H9 (cell line): ENCODE results near the gene KIF16B. TPM values are rescaled to one million over a fixed set of nuclear protein-coding genes. Genes with fewer than 3 reads are reported as not detected.

Experiments used
- DNase-seq: peaks from one replicate; pipeline ENCODE4 v3.0.0-alpha.2; 2017
- H2AFZ ChIP-seq: one replicate; pipeline ENCODE4 v1.6.1; 2013; ENCODE audit warnings: mild to moderate bottlenecking, low read length, control low read depth, moderate library complexity
- H2AK5ac ChIP-seq: 2 replicates; pipeline ENCODE4 v1.6.1; 2013; ENCODE audit warnings: low read length, control low read depth, mixed read lengths; ENCODE audit not compliant: insufficient read length
- H2BK120ac ChIP-seq: one replicate; pipeline ENCODE4 v1.6.1; 2013; ENCODE audit warnings: low read depth, mild to moderate bottlenecking, low read length, control low read depth, inconsistent platforms; ENCODE audit not compliant: poor library complexity, severe bottlenecking
- H2BK12ac ChIP-seq: 2 replicates; pipeline ENCODE4 v1.6.1; 2013; ENCODE audit warnings: low read length, control low read depth, mixed read lengths, low read depth; ENCODE audit not compliant: insufficient read length
- H2BK15ac ChIP-seq: 2 replicates; pipeline ENCODE4 v1.6.1; 2013; ENCODE audit warnings: low read depth, low read length, control low read depth
- H2BK20ac ChIP-seq: one replicate; pipeline ENCODE4 v1.6.1; 2013; ENCODE audit warnings: low read depth, mild to moderate bottlenecking, low read length, control low read depth, inconsistent platforms; ENCODE audit not compliant: poor library complexity, severe bottlenecking
- H2BK5ac ChIP-seq: 2 replicates; pipeline ENCODE4 v1.6.1; 2013; ENCODE audit warnings: low read length, control low read depth, mixed read lengths; ENCODE audit not compliant: insufficient read length
- H3K14ac ChIP-seq: 2 replicates; pipeline ENCODE4 v1.6.1; 2013; ENCODE audit warnings: low read length, control low read depth; ENCODE audit not compliant: insufficient read depth
- H3K18ac ChIP-seq: 2 replicates; pipeline ENCODE4 v1.6.1; 2013; ENCODE audit warnings: low read depth, mild to moderate bottlenecking, mixed read lengths, low read length, control low read depth; ENCODE audit not compliant: insufficient read length
- H3K23ac ChIP-seq: 2 replicates; pipeline ENCODE4 v1.6.1; 2013; ENCODE audit warnings: low read length, control low read depth, mixed read lengths, low read depth; ENCODE audit not compliant: insufficient read length
- H3K23me2 ChIP-seq: 2 replicates; pipeline ENCODE4 v1.6.1; 2013; ENCODE audit warnings: low read depth, mild to moderate bottlenecking, mixed read lengths, low read length, control low read depth; ENCODE audit not compliant: insufficient read length, poor library complexity, severe bottlenecking
- H3K27ac ChIP-seq: 2 replicates; pipeline ENCODE4 v1.5.1; 2013; ENCODE audit warnings: low read length, control low read depth, mixed read lengths, low read depth; ENCODE audit not compliant: insufficient read length
- H3K27me3 ChIP-seq: 2 replicates; pipeline ENCODE4 v1.6.1; 2013; ENCODE audit warnings: low read length, control low read depth, inconsistent platforms; ENCODE audit not compliant: insufficient read depth
- H3K4ac ChIP-seq: 2 replicates; pipeline ENCODE4 v1.6.1; 2013; ENCODE audit warnings: low read depth, mild to moderate bottlenecking, control low read depth, inconsistent platforms, low read length, moderate library complexity
- H3K4me1 ChIP-seq: 2 replicates; pipeline ENCODE4 v1.6.1; 2013; ENCODE audit warnings: low read length, control low read depth, inconsistent platforms; ENCODE audit not compliant: insufficient read depth
- H3K4me2 ChIP-seq: 2 replicates; pipeline ENCODE4 v1.6.1; 2013; ENCODE audit warnings: low read length, control low read depth, mixed read lengths; ENCODE audit not compliant: insufficient read length, insufficient read depth
- H3K56ac ChIP-seq: 2 replicates; pipeline ENCODE4 v1.6.1; 2013; ENCODE audit warnings: low read depth, mild to moderate bottlenecking, mixed read lengths, low read length, control low read depth; ENCODE audit not compliant: insufficient read length
- H3K79me1 ChIP-seq: 2 replicates; pipeline ENCODE4 v1.6.1; 2013; ENCODE audit warnings: low read depth, mild to moderate bottlenecking, moderate library complexity, low read length, control low read depth, inconsistent platforms; ENCODE audit not compliant: insufficient read depth, poor library complexity, severe bottlenecking
- H3K79me2 ChIP-seq: 2 replicates; pipeline ENCODE4 v1.6.1; 2013; ENCODE audit warnings: low read length, control low read depth, inconsistent platforms; ENCODE audit not compliant: insufficient read depth
- H3K9ac ChIP-seq: 2 replicates; pipeline ENCODE4 v1.6.1; 2013; ENCODE audit warnings: low read length, control low read depth, mixed read lengths; ENCODE audit not compliant: insufficient read length; ENCODE audit errors: extremely low read depth
- H3K9me3 ChIP-seq: one replicate; pipeline ENCODE4 v1.6.1; 2013; ENCODE audit warnings: low read depth, low read length, inconsistent platforms; ENCODE audit not compliant: control insufficient read depth
- H3T11ph ChIP-seq: one replicate; pipeline ENCODE4 v1.6.1; 2013; ENCODE audit warnings: mild to moderate bottlenecking, low read length, control low read depth, inconsistent platforms
- H4K20me1 ChIP-seq: one replicate; pipeline ENCODE4 v1.6.1; 2013; ENCODE audit not compliant: control insufficient read depth, insufficient read length, insufficient read depth
- H4K5ac ChIP-seq: 2 replicates; pipeline ENCODE4 v1.6.1; 2013; ENCODE audit warnings: low read depth, mild to moderate bottlenecking, mixed read lengths, low read length, control low read depth; ENCODE audit not compliant: insufficient read length
- H4K8ac ChIP-seq: replicated peaks from 2 replicates; pipeline ENCODE4 v1.6.1; 2013; ENCODE audit warnings: low read length, control low read depth, mixed read lengths, low read depth; ENCODE audit not compliant: insufficient read length
- H4K91ac ChIP-seq: 2 replicates; pipeline ENCODE4 v1.6.1; 2013; ENCODE audit warnings: low read depth, mild to moderate bottlenecking, moderate library complexity, mixed read lengths, low read length, control low read depth; ENCODE audit not compliant: insufficient read length
- H3K27ac Mint-ChIP-seq, 3 experiments: 2 replicates in 2 of 3; 3 replicates in 1 of 3; pipeline ENCODE4 v1.8.0; 2020 to 2021; ENCODE audit warnings: mixed read lengths in 3 of 3, mild to moderate bottlenecking in 1 of 3, moderate library complexity in 1 of 3
- H3K27me3 Mint-ChIP-seq: 2 replicates; pipeline ENCODE4 v1.8.0; 2021; ENCODE audit warnings: low read depth, mild to moderate bottlenecking, moderate library complexity, mixed read lengths
- H3K36me3 Mint-ChIP-seq, 3 experiments: 2 replicates in 2 of 3; 3 replicates in 1 of 3; pipeline ENCODE4 v1.8.0; 2020 to 2021; ENCODE audit warnings: low read depth in 3 of 3, mixed read lengths in 3 of 3; ENCODE audit not compliant: insufficient read depth in 1 of 3
- H3K4me1 Mint-ChIP-seq, 2 experiments: 2 replicates each; pipeline ENCODE4 v1.8.0; 2020; ENCODE audit warnings: mixed read lengths in 2 of 2
- H3K4me3 Mint-ChIP-seq, 2 experiments: 2 replicates in 1 of 2; 3 replicates in 1 of 2; pipeline ENCODE4 v1.8.0; 2020 to 2021; ENCODE audit warnings: mild to moderate bottlenecking in 2 of 2, mixed read lengths in 2 of 2, moderate library complexity in 1 of 2
- H3K9me3 Mint-ChIP-seq, 2 experiments: 2 replicates in 1 of 2; 3 replicates in 1 of 2; pipeline ENCODE4 v1.8.0; 2020; ENCODE audit warnings: mild to moderate bottlenecking in 2 of 2, mixed read lengths in 2 of 2, moderate library complexity in 1 of 2
- WGBS: extraction: QIAGEN DNeasy Blood & Tissue Kit; methylation state at CpG from one replicate; pipeline ENCODE4 v1.1.7; 2013; ENCODE audit warnings: missing lambda C conversion rate, low lambda C conversion rate, mixed read lengths; ENCODE audit not compliant: insufficient read length; ENCODE audit errors: extremely low coverage; 5-methylcytosine and 5-hydroxymethylcytosine counted together
- total RNA-seq: library from RNA; stranded (reverse); gene quantifications from 2 replicates; pipeline ENCODE4 v1.2.1, GENCODE V29; 2021
- TF ChIP-seq, protein P1 (sequence below): fragments of 200-600 bp; sonication (generic); conservative IDR thresholded peaks from 3 replicates; pipeline ENCODE4 v1.8.0; 2021; ENCODE audit warnings: antibody characterized with exemption, mild to moderate bottlenecking

KIF16B gene
- total RNA-seq, 1 experiment from 2014 or later, result 7.4 TPM

DNA sequence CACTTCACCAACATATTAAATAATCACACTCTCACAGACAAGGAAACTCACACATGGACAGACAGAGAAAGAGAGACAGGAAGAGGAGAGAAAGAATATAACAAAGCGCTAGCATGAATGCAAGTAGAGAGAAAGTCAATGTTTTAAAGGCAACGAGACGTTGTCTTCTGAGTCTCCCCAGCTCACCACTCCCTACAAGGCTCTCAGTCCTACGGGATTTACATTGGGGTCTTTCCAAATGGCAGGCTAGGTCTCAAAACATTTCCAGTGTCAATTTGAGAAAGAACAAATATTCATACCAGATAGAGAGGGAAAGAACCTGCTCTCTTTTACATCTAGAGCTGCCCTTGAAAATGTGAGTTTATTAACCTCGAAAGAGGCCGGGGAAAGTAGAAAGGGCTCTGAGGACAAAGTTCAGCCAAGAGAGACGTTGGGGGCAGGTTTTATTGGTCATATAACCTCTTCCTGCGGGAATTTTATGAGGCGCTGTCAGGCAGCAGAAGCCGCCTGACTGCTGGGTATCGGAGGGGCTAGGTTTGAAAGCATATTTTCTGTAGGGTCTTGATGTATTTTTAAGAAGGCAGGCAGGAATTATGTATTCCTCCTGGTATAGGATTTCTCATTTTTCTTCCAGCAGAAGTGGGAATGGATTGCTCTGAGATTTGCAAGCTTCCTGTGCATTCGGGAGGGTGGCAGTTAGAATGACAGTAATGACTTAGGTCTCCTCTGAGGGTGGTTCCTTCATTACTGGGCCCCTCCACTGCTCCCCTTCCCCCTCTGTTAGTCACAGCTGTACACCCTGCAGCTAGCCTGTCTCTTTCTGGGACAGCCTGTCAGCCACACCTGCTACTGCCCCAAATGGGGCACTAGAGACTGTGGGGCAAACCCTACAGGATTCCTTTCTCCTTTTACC lies 34.4 kb upstream of the KIF16B start:
- no peak overlapping the region for H3K27ac ChIP-seq
- H3T11ph ChIP-seq, result no peak overlapping the region
- no CpG with 5 or more reads among the region's 12 CpGs for WGBS
- TF ChIP-seq, protein P1, sequence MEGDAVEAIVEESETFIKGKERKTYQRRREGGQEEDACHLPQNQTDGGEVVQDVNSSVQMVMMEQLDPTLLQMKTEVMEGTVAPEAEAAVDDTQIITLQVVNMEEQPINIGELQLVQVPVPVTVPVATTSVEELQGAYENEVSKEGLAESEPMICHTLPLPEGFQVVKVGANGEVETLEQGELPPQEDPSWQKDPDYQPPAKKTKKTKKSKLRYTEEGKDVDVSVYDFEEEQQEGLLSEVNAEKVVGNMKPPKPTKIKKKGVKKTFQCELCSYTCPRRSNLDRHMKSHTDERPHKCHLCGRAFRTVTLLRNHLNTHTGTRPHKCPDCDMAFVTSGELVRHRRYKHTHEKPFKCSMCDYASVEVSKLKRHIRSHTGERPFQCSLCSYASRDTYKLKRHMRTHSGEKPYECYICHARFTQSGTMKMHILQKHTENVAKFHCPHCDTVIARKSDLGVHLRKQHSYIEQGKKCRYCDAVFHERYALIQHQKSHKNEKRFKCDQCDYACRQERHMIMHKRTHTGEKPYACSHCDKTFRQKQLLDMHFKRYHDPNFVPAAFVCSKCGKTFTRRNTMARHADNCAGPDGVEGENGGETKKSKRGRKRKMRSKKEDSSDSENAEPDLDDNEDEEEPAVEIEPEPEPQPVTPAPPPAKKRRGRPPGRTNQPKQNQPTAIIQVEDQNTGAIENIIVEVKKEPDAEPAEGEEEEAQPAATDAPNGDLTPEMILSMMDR, result no peak
- no peaks in the 10 kb centered on the region for H3K36me3 Mint-ChIP-seq
- no peak overlapping the region for H2AFZ ChIP-seq
- no peak overlapping the region for H2AK5ac ChIP-seq
- no peak overlapping the region for H3K4me3 Mint-ChIP-seq
- no peaks in the 10 kb centered on the region for H3K79me1 ChIP-seq
- H3K9ac ChIP-seq, result no peak overlapping the region
- H3K9me3 ChIP-seq, result no peaks in the 10 kb centered on the region
- no peaks in the 10 kb centered on the region for H3K79me2 ChIP-seq
- no peaks in the 10 kb centered on the region for H3K4me1 ChIP-seq
- peaks cover 4% of the 10 kb centered on the region; the same call in 1 of the 2 replicates for H3K27me3 Mint-ChIP-seq
- H3K14ac ChIP-seq, result no peak overlapping the region
- no peak overlapping the region for H2BK12ac ChIP-seq
- H4K8ac ChIP-seq, result no peak overlapping the region
- DNase-seq, result no peak
- H3K4me1 Mint-ChIP-seq, result no peaks in the 10 kb centered on the region
- no peak overlapping the region for H2BK20ac ChIP-seq
- no peak overlapping the region for H2BK120ac ChIP-seq
- no peak overlapping the region for H3K23ac ChIP-seq
- H3K18ac ChIP-seq, result no peak overlapping the region
- no peak overlapping the region for H4K91ac ChIP-seq
- no peak overlapping the region for H3K4ac ChIP-seq
- no peaks in the 10 kb centered on the region for H3K27me3 ChIP-seq
- H3K27ac Mint-ChIP-seq, result no peak overlapping the region; a peak in 1 of 7 replicates
- no peak overlapping the region for H3K4me2 ChIP-seq
- H3K9me3 Mint-ChIP-seq, result no peaks in the 10 kb centered on the region; a peak in 2 of 5 replicates
- H2BK5ac ChIP-seq, result no peak overlapping the region
- H3K56ac ChIP-seq, result no peak overlapping the region
- no peak overlapping the region for H4K5ac ChIP-seq
- H2BK15ac ChIP-seq, result no peak overlapping the region
- no peaks in the 10 kb centered on the region for H3K23me2 ChIP-seq
- no peaks in the 10 kb centered on the region for H4K20me1 ChIP-seq
